ENCODE results near the gene CCDC159.
A peak's percentile ranks its signal among the peaks of the same experiment; 100 is the strongest.
"Not testable (repeated sequence)": the region's sequence is repeated elsewhere in the genome, so short reads cannot be mapped to it uniquely, and the experiment has no call there.

CCDC159 gene

DNA sequence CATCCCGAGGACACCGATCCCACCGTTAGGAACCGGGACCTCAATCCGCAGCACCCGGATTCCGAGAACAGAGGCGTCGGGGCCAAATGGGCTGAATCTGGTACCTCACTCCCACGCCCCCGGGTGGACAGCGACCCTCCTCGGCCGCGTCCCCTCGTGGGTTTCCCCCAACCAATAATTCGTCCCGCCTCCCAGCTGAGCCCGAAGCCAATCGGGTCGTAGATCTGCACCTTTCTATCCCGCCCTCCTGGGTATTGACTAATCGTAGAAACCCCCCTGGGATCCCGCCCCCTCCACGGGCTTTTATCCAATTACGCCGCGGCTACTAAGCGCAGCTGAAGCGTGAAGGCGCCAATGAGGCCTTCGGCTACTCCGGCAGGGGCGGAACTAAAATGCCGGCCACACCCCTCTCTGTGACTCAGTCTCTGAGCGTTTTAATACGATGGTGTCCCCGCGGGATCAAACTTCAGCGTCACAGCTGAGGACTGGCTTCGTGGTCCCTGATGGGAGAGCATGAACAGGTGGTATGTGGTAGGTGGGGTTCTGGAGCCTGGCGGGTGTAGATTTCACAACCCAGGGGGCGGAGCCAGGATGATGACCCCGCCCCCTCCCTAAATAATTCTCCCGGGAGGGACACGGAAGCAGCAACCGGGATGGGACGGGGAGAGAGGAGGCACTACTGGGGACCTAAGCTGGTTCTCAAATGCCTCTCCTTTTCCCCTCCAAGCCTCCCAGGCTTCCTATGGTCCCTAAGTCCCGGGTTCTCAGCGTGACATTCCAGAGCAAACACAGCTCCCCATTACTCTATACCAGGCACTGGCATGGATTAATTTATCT, at the start of gene CCDC159, which contains the start of gene TMEM205:
TSS of gene CCDC159 (plus strand) at position 416 of the 837 bp plus-strand sequence. CDS start at position 504, 88 bp downstream.
TSS of gene TMEM205 (minus strand) at position 165 of the 837 bp plus-strand sequence. CDS start 649 bp downstream, outside the sequence.
- peak; percentile 98 for DNase-seq (ENCODE audit: low read depth, low spot score)

- no peak for DNase-seq (ENCODE audit: low read depth, low spot score)
Observed at GRCh38 chr19:11299946-11300810, 46.1 kb upstream of the CCDC159 start.

DNA sequence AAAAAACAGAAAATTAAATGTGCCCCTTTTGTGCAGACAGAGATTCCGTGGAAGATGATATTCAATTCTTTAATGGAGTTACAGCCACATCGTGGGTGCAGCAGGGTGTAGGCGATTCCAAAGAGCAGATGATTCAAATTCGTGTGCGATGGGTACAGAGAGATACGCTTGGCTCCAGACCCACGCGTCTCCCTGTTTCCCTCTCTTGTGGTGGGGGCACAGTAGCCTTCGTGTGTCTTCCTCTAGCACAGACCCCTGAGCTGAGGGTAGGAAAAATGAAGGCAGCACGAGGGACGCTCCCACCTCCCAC, 45.6 kb upstream of the CCDC159 start:
- no peak for DNase-seq (ENCODE audit: low read depth, low spot score)

GRCh38 chr19:11304936-11305335, 41.4 kb upstream of the CCDC159 start:
- DNase-seq (ENCODE audit: low read depth, low spot score): no peak

DNA sequence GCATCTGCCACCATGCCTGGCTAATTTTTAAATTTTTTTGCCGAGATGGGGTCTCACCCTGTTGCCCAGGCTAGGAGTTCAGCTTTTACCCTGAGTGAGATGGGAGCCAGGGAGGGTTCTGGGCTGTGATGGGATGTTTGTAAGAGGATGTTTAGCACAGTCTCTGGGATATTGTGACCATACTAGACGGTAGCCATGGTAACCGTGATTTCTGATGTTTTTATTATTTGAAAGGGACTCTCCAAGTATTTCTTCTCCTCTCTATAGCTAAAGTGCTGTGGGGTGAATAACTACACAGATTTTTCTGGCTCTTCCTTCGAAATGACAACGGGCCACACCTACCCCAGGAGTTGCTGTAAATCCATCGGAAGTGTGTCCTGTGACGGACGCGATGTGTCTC, 40.0 kb upstream of the CCDC159 start:
- DNase-seq (ENCODE audit: low read depth, low spot score): no peak

DNA sequence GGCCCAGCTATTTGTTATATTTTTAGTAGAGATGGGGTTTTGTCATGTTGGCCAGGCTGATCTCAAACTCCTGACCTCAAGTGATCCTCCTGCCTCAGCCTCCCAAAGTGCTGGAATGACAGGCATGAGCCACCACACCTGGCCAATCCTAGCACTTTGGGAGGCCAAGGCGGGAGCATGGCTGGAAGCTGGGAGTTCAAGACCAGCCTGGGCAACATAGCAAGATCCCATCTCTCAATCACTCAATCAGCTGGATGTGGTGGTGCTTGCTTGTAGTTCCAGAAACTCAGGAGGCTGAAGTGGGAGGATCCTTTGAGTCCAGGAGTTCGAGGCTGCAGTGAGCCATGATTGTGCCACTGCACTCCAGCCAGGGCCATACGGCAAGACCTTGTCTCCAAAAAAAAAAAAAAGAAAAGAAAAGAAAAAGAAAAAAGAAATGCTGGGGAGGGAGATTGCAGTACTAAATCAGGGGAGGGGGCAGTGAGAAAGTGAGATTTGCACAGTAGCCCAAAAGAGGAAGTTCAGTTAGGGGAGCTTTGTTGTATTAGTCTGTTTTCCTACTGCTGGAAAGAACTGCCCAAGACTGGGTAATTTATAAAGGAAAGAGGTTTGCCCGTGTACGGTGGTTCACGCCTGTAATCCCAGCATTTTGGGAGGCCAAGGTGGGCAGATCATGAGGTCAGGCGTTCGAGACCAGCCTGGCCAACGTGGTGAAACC, 25.9 kb upstream of the CCDC159 start:
- DNase-seq (ENCODE audit: low read depth, low spot score): not testable (repeated sequence)

DNA sequence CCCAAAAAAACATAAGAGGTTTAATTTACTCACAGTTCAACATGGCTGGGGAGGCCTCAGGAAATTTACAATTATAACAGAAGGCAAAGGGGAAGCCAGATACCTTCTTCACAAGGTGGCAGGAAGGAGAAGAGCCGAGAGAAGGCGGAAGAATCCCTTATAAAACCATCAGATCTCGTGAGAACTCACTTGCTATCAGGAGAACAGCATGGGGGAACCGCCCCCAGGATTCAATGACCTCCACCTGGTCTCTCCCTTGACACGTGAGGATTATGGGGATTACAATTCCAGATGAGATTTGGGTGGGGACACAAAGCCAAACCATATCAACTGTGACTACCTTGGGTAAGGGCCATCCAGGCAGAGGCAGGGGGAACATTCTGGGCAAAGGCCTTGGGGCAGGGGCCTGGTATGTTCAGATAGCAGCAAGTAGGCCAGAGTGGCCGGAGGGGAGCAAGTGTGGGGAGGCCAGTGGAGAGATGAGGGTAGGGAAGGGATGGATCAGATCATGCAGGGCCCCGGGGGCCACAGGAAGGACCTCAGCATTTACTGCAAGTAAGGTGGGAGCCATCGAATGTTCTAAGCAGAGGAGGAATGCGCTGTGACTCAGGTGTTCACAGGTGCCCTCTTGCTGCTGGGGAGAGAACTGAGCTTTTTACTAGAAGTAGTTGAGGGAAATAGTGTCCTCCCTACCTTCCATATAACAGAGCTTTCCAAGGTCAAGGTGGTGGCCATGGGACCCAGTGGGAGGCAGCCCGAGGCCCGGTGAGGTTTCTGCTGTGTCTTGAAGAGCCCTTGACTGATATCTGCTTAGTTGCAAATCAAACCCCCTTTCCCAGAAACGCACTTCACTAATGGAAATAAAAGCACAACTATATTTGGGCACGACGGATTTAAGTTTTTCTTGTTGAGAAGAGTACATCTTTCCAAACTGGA, 24.9 kb upstream of the CCDC159 start:
- no peak for DNase-seq (ENCODE audit: low read depth, low spot score)

DNA sequence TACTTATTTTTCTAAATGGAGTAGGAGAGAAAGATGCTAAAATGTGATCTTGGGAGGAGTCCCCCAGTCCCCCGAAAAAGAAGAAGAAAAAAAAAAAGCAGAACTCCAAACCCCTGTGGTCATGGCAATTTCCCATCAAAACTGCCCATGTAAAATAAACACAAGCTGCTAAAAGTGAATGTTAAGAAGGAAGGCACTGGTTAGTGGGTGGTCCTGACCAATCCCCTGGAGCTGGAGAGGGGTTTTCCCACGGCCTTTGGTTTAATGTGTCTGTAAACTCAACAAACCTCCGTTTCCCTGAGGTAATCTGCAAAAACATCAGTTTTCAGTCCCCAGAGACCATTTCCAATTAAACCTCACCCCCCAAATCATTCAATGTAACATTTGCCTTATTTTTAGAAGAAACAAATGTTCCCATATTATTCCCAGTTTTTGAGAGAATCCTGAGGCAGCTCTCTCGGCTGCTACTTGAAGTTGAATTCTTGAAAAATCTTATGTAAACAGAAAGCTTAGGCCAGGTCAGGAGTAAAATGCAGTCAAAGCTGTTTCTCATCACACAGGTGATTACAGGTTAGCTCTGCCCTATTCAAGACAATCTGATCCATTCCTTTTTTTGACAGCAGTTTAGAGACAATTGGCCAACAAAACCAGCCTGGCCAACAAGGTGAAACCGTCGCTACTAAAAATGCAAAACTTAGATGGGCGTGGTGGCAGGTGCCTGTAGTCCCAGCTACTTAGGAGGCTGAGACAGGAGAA, 23.9 kb upstream of the CCDC159 start:
- no peak for DNase-seq (ENCODE audit: low read depth, low spot score)

- DNase-seq (ENCODE audit: low read depth, low spot score): no peak
Observed at GRCh38 chr19:11323601-11324078, 22.7 kb upstream of the CCDC159 start.

- DNase-seq (ENCODE audit: low read depth, low spot score): no peak
Observed at GRCh38 chr19:11324079-11324661, 22.1 kb upstream of the CCDC159 start.

- no peak for DNase-seq (ENCODE audit: low read depth, low spot score)
Observed at GRCh38 chr19:11324748-11325389, 21.4 kb upstream of the CCDC159 start.

DNA sequence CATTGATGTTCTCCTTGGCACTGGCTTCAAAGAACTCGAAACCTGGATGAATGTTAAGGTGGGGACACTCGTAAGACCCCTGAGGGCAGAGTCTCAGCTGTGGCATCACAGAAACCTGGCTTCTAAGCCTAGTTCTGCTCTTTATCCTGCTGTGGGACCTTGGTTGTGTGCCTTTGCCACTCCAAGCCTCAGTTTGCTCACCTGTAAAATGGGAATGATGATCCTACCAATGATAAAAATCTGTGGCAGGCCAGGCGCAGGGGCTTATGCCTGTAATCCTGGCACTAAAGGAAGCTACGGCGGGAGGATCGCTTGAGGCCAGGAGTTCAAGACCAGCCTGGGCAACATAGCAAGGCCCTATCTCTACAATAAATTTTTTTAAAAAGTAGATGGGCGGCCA, 20.8 kb upstream of the CCDC159 start:
- DNase-seq (ENCODE audit: low read depth, low spot score): no peak

DNA sequence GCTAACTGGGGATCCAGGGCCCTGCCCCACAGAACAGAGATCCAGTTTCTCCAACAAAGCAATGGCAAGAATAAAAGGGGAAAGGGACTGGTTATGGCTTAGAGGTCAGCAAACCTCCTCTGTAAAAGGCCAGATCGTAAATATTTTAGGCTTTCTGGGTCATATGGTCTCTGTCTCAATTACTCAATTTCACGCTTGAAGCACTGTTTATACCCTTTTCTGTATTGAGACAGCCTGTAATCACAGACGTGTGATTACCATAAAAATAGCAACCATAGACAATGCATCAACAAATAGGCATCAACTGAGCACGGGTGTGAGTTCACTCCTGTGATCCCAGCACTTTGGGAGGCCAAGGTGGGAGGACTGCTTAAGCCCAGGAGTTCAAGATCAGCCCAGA, 16.2 kb upstream of the CCDC159 start:
- no peak for DNase-seq (ENCODE audit: low read depth, low spot score)

DNA sequence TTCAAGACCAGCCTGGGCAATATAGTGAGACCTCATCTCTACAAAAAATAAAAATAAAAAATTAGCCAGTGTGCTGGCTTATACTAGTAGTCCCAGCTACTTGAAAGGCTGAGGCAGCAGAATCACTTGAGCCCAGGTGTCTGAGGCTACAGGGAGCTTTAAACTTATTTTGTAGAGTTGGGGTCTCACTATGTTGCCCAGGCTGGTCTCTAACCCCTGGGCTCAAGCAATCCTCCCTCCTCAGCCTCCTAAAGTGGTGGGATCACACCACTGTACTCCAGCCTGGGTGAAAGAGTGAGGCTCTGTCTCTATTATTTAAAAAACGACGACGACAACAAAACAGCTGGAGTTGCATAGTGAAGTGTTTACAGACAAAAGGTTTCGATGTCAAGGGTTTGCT, 14.8 kb upstream of the CCDC159 start:
- DNase-seq (ENCODE audit: low read depth, low spot score): no peak

- no peak for DNase-seq (ENCODE audit: low read depth, low spot score)
Observed at GRCh38 chr19:11332822-11333221, 13.5 kb upstream of the CCDC159 start.

- DNase-seq (ENCODE audit: low read depth, low spot score): not testable (repeated sequence)
Observed at GRCh38 chr19:11333838-11334237, 12.5 kb upstream of the CCDC159 start.

DNA sequence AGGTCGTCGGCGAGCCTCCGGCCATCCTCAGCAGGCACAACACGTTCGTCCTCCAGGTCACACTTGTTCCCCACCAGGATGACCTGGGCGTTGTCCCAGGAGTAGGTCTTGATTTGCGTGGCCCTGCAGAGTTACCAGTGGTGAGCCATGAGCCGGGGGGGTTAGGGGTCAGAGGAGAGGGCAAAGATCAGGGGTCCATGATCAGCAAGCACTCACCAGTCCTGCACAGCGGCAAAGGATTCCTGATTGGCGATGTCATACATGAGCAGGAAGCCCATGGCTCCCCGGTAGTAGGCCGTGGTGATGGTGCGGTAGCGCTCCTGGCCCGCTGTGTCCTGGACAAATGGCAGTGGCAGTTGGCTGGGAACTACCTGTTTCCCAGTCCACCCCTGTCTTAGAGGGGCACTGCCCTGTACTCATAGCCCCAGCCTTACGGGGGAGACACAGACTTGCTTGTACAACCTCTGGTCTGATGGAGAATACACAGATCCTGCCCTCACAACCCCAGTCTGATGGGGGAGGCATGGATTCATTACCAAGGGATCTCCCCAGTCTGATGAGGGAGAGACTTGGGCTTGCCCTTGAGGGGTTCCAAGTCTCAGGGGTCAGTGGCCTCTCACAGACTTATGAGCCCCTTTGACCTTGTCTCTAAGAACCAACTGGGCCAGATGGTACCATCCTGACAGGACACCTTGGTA, 10.7 kb upstream of the CCDC159 start:
- DNase-seq (ENCODE audit: low read depth, low spot score): no peak

GRCh38 chr19:11337080-11337479, 9.2 kb upstream of the CCDC159 start:
- DNase-seq (ENCODE audit: low read depth, low spot score): no peak
